ENCODE results near the gene FXYD2. TPM values are rescaled to one million over a fixed set of nuclear protein-coding genes. Genes with fewer than 3 reads are reported as not detected.

FXYD2 gene
- total RNA-seq, 2 experiments from 2014 or later, result 0.91 to 1.1 TPM

GRCh38 chr11:117839936-117840813 is 15.6 kb upstream of the FXYD2 start:
- Mint-ChIP-seq H3K9me3 (ENCODE audit: low read depth) (no peaks in the 10 kb centered on the region), H3K27ac (no peak overlapping the region), H3K36me3 (ENCODE audit: low read depth) (no peaks in the 10 kb centered on the region), H3K27me3 (no peaks in the 10 kb centered on the region), H3K4me1 (no peaks in the 10 kb centered on the region), H3K4me3 (no peak overlapping the region)
- DNase-seq (no peak), ATAC-seq (no peak)
- CTCF ChIA-PET, result interaction anchor here (0.9 kb wide), 1 partner anchor 213 kb away, joined by 6 read pairs; no protein-coding TSS in a partner anchor
- intact Hi-C loops (cut with DNase I, micrococcal nuclease), result no loop called here
- POLR2A ChIA-PET, result no interaction called here

- H3K27me3 Mint-ChIP-seq, result no peaks in the 10 kb centered on the region
- no peak overlapping the region for H3K4me3 Mint-ChIP-seq
- intact Hi-C loops (cut with DNase I, micrococcal nuclease), result no loop called here
- ChIA-PET CTCF (interaction anchor here (0.5 kb wide), 1 partner anchor 61 kb away, joined by 4 read pairs; no protein-coding TSS in a partner anchor), POLR2A (no interaction called here)
- H3K9me3 Mint-ChIP-seq (ENCODE audit: low read depth), result no peaks in the 10 kb centered on the region
- DNase-seq, result no peak
- no peaks in the 10 kb centered on the region for H3K36me3 Mint-ChIP-seq (ENCODE audit: low read depth)
- ATAC-seq, result no peak
- H3K4me1 Mint-ChIP-seq, result no peaks in the 10 kb centered on the region
- H3K27ac Mint-ChIP-seq, result no peak overlapping the region
These were observed 14.9 kb upstream of the FXYD2 start for GRCh38 chr11:117839380-117839881.

- Mint-ChIP-seq H3K9me3 (ENCODE audit: low read depth) (no peaks in the 10 kb centered on the region), H3K4me3 (no peak overlapping the region), H3K27me3 (no peaks in the 10 kb centered on the region), H3K36me3 (ENCODE audit: low read depth) (no peaks in the 10 kb centered on the region), H3K4me1 (no peaks in the 10 kb centered on the region), H3K27ac (no peak overlapping the region)
- ATAC-seq (no peak), DNase-seq (no peak)
- ChIA-PET CTCF (interaction anchor here (0.5 to 0.8 kb wide), 3 partner anchors 62 to 769 kb away, joined by 3 to 4 read pairs (median 4); no protein-coding TSS in a partner anchor), POLR2A (no interaction called here)
- intact Hi-C loops (cut with DNase I, micrococcal nuclease), result no loop called here
These were observed 14.4 kb upstream of the FXYD2 start for GRCh38 chr11:117838901-117839300.

- POLR2A ChIA-PET, result no interaction called here
- Mint-ChIP-seq H3K27ac (no peak overlapping the region), H3K27me3 (no peaks in the 10 kb centered on the region), H3K4me1 (no peaks in the 10 kb centered on the region), H3K9me3 (ENCODE audit: low read depth) (no peaks in the 10 kb centered on the region), H3K4me3 (no peak overlapping the region), H3K36me3 (ENCODE audit: low read depth) (no peaks in the 10 kb centered on the region)
- intact Hi-C loops (cut with DNase I, micrococcal nuclease), result no loop called here
- CTCF ChIA-PET, result interaction anchor here (0.8 kb wide), 1 partner anchor 67 kb away, joined by 3 read pairs; no protein-coding TSS in a partner anchor
- DNase-seq (no peak), ATAC-seq (no peak)
These were observed 13.2 kb upstream of the FXYD2 start for GRCh38 chr11:117837791-117838190.

- POLR2A ChIA-PET, result no interaction called here
- intact Hi-C loops (cut with DNase I, micrococcal nuclease), result no loop called here
- CTCF ChIA-PET, result no interaction called here
- Mint-ChIP-seq H3K27ac (no peak overlapping the region), H3K9me3 (ENCODE audit: low read depth) (no peaks in the 10 kb centered on the region), H3K36me3 (ENCODE audit: low read depth) (no peaks in the 10 kb centered on the region), H3K4me1 (no peaks in the 10 kb centered on the region), H3K27me3 (no peaks in the 10 kb centered on the region), H3K4me3 (no peak overlapping the region)
- no peak for ATAC-seq
- no peak for DNase-seq
These were observed 12.7 kb upstream of the FXYD2 start for GRCh38 chr11:117837070-117837776.

- H3K27ac Mint-ChIP-seq, result no peak overlapping the region
- no peaks in the 10 kb centered on the region for H3K27me3 Mint-ChIP-seq
- DNase-seq, result no peak
- H3K4me1 Mint-ChIP-seq, result no peaks in the 10 kb centered on the region
- ChIA-PET POLR2A (no interaction called here), CTCF (interaction anchor here (0.9 to 6.3 kb wide), 3 partner anchors 8 to 29 kb away, joined by 3 to 34 read pairs (median 4); no protein-coding TSS in a partner anchor)
- intact Hi-C loops (cut with DNase I, micrococcal nuclease), result no loop called here
- no peaks in the 10 kb centered on the region for H3K36me3 Mint-ChIP-seq (ENCODE audit: low read depth)
- no peak overlapping the region for H3K4me3 Mint-ChIP-seq
- ATAC-seq, result no peak
- no peaks in the 10 kb centered on the region for H3K9me3 Mint-ChIP-seq (ENCODE audit: low read depth)
These were observed 11.8 kb upstream of the FXYD2 start for GRCh38 chr11:117836077-117836960.

- CTCF ChIA-PET, result interaction anchor here (0.9 to 6.3 kb wide), 4 partner anchors 9 to 28 kb away, joined by 3 to 34 read pairs (median 6); no protein-coding TSS in a partner anchor
- Mint-ChIP-seq H3K36me3 (ENCODE audit: low read depth) (no peaks in the 10 kb centered on the region), H3K9me3 (ENCODE audit: low read depth) (no peaks in the 10 kb centered on the region), H3K4me1 (peaks cover 6% of the 10 kb centered on the region), H3K27me3 (no peaks in the 10 kb centered on the region), H3K27ac (no peak overlapping the region), H3K4me3 (no peak overlapping the region)
- ATAC-seq (no peak), DNase-seq (no peak)
- intact Hi-C loops (cut with DNase I, micrococcal nuclease), result no loop called here
- POLR2A ChIA-PET, result no interaction called here
These were observed 11.0 kb upstream of the FXYD2 start for GRCh38 chr11:117835576-117835975.

- CTCF ChIA-PET, result interaction anchor here (0.6 to 6.3 kb wide), 11 partner anchors 10 to 187 kb away, joined by 3 to 34 read pairs (median 4); partner anchors contain the start of gene FXYD2
- Mint-ChIP-seq H3K36me3 (ENCODE audit: low read depth) (no peaks in the 10 kb centered on the region), H3K27ac (no peak overlapping the region), H3K4me3 (no peak overlapping the region), H3K4me1 (peaks cover 12% of the 10 kb centered on the region), H3K9me3 (ENCODE audit: low read depth) (no peaks in the 10 kb centered on the region), H3K27me3 (no peaks in the 10 kb centered on the region)
- intact Hi-C loops (cut with DNase I, micrococcal nuclease), result no loop called here
- DNase-seq, result no peak
- no peak for ATAC-seq
- POLR2A ChIA-PET, result no interaction called here
These were observed 10.4 kb upstream of the FXYD2 start for GRCh38 chr11:117834838-117835443.

GRCh38 chr11:117834068-117834810 is 9.7 kb upstream of the FXYD2 start:
- ATAC-seq, result no peak
- Mint-ChIP-seq H3K4me1 (peaks cover 17% of the 10 kb centered on the region), H3K4me3 (no peak overlapping the region), H3K36me3 (ENCODE audit: low read depth) (no peaks in the 10 kb centered on the region), H3K27ac (no peak overlapping the region), H3K9me3 (ENCODE audit: low read depth) (no peaks in the 10 kb centered on the region), H3K27me3 (no peaks in the 10 kb centered on the region)
- ChIA-PET POLR2A (no interaction called here), CTCF (interaction anchor here (0.5 to 6.3 kb wide), 15 partner anchors 10 to 1358 kb away, joined by 3 to 34 read pairs (median 4); partner anchors contain the start of gene FXYD2)
- DNase-seq, result no peak
- intact Hi-C loops (cut with DNase I, micrococcal nuclease), result no loop called here

- no peak overlapping the region for H3K27ac Mint-ChIP-seq
- H3K9me3 Mint-ChIP-seq (ENCODE audit: low read depth), result no peaks in the 10 kb centered on the region
- intact Hi-C loops (cut with DNase I, micrococcal nuclease), result no loop called here
- no peak overlapping the region for H3K4me3 Mint-ChIP-seq
- H3K27me3 Mint-ChIP-seq, result no peaks in the 10 kb centered on the region
- ChIA-PET CTCF (interaction anchor here (0.5 to 6.3 kb wide), 11 partner anchors 11 to 1357 kb away, joined by 3 to 34 read pairs (median 4); no protein-coding TSS in a partner anchor), POLR2A (no interaction called here)
- no peak for DNase-seq
- peaks cover 23% of the 10 kb centered on the region for H3K4me1 Mint-ChIP-seq
- H3K36me3 Mint-ChIP-seq (ENCODE audit: low read depth), result no peaks in the 10 kb centered on the region
- no peak for ATAC-seq
These were observed 8.9 kb upstream of the FXYD2 start for GRCh38 chr11:117833401-117833891.
